ENCODE data around the gene ARL5C.
"Not testable (repeated sequence)": the region's sequence is repeated elsewhere in the genome, so short reads cannot be mapped to it uniquely, and the experiment has no call there.

Gene ARL5C

GRCh38 chr17:39193346-39193745 lies 27.4 kb upstream of the ARL5C start:
- no peak for DNase-seq

DNA sequence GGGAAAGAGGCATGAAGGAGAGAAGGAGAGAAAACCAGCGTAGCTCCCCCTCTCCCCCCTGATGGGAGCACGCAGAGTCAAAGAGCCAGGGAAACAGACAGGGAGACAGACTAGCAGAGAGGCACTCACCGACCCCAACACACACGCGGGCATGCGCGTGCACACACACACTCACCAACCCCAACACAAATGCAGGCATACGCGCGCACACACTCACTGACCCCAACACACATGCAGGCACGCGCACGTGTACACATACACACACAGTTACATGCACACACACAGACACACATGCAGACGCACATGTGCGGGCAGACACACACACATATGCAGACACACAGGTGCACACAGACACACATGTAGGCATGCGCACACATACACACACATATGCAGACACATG lies 26.9 kb upstream of the ARL5C start:
- DNase-seq = no peak

DNA sequence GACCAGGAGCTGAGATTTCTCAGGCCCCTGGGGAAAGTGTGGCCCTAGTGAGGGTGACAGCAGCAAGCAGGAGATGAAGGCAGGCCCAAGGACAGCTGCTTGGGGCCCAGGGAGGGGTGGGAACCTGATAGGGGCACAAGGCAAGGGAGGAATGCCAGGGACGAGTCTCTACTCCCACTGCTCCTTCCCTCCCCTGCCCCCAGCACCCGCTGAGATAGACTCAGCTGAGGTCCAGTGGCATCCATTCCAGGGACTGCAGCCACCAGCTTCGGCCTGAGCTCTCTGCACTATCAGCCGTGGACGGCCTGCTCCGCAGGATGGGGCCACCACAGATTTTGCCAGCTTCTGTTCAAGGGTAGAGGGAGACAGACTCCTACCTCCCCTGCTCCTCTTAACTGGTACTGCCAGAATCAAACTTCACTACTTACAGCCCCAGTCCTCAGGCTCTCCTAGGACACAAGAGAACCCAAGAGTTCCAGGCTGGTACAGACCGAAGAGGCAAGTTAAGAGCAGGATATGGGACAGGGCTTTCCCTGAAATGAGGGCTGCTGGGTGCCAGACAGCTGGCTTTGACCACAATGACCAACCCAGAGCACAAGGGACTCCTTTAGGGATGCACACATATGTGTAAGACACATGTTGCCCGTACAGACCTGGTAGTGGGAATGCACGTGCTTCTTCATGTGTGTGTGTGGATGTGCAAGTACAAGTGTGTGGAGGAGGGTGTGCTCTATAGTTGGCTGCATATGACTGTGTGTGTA lies 26.0 kb upstream of the ARL5C start:
- DNase-seq = no peak

DNA sequence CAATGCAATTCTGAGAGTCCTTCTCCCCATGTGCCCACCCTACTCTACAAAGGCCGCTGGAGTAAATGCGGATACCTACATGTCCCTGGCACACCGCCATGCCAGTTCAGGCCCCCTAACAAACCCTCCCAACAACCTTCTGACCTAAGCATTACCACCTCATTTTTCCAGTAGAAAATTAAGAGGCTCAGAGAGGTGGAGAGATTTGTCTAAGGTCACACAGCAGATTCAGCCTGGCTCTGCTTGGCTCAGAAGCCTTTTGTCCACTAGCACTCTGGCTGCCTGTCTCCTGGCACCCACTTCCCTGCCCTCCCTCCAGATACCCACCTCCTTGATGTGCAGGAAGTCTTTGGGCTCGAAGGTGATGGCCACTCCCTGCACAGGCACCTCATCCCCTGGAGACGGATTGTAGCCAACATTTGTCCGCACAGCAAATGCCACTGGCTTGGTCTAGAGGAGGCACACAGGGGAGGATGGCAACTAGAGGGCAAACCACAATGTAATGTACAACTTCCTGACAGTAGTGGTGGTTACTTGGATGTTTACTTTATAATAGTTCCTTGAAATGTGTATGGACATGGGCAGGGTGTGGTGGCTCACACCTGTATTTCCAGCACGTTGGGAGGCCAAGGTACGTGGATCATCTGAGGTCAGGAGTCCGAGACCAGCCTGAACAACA lies 21.3 kb upstream of the ARL5C start:
- no peak for DNase-seq

DNA sequence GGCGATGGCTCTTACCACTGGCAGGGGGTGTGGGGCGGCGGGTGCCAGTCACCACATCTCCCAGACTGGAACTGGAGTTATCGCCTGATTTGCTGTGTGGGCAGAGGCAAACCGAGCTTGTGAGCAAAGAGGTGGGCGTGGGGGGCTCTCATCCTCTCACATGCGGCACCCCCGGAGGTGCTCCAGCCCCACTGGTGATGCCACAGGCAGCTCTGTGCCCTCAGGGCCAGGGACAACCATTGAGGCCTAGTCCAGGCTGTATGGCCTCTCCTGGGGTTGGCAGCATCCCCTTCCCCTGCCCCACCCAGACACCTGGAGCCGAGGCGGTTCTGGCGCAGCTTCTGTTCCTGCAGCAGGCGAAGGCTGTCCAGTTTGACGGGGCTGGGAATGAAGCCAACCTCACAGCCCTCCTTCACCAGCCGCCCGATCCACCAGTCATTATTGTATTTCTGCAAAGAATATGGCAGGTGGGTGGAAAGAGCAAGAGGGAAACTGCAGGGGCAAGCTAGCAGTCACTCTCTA lies 20.6 kb upstream of the ARL5C start:
- no peak for DNase-seq

DNA sequence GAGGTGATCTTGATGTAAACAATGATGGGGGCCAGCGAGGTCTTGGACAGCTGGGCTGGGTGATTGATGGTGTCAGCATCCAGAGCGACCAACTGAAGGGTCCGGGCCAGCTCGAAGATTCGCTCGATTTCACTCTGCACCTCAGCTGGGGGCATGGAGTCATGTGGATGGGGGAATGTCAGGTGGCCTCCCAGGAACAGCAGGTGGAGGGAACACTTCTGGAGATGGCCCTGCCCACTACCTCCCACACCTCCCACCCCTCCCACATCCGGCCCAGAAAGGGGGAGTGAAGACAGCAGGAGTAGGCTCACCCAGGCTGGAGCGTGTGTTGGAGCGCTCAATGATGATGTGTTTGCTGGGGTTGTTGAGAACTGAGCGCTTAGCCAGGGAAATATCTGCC lies 17.8 kb upstream of the ARL5C start:
- DNase-seq = no peak

GRCh38 chr17:39183045-39183444 lies 17.1 kb upstream of the ARL5C start:
- no peak for DNase-seq

DNA sequence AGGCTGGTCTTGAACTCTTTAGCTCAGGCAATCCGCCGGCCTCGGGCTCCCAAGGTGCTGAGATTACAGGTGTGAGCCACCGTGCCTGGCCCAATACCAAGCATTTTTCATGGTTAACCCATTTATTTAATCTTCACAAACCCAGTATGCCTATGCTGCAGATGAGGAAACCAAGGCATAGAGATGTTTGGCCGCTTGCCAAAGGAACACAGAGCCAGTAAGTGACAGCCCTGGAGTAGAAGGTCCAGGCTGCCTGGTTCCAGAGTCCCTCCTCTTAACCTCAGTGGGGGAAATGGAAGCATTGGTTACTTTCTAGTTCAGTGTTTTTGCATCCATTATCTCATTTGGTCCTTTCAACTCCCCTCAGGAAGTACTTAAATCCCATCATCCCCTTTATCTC lies 15.3 kb upstream of the ARL5C start:
- DNase-seq = no peak

DNA sequence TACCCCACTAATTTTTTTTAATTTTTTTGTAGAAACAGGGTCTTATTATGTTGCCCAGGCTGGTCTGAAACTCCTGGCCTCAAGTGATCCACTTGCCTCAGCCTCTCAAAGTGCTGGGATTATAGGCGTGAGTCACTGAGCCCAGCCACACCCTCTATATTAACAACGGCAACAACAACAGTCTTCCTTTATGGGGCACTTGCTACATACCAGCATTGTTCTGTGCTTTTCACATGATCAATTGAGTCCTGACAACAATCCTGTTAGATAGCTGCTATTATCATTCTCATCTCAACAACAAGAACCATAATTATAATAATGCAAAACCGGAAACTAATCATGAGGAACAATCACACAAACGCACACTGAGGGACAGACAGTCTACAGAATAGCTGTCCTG lies 12.6 kb upstream of the ARL5C start:
- DNase-seq = no peak

DNA sequence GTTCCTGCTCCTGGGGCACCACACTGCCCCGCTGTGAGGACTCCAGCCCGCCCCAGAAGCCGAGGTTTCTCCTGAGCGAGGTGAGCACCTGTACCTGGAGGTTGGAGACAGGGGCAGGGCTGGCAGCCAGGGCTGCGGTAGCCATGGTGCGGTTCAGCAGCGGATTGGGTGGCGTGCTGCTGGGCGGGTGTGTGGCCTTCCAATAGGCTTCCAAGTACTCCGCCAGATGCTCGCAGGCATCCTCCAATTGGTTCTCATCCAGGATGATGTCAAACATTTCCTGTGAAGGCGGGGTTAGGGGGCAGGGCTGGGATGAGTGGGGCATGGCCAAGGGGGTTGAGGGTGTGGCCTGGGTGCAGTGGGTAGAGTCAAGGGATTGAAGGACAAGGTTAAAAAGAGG lies 11.3 kb upstream of the ARL5C start:
- no peak for DNase-seq

DNA sequence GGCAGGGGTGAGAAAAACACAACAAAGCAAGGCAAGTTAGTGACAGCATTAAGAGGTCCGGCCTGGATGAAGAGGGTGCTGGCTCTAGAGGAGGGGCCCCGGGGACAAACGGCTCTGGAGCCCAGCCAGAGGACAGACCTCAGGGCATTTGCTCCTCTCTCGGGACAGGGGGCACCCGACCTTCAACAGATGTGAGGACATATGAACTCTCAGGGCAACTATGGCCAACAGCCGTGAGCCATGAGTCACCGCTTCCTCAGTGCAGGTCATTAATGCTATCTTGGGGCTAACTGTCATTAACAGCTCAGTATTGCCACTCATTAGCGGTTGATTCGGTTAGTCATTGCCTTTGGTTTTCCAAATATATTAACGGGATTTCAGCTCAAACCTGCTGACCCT lies 9.7 kb upstream of the ARL5C start:
- no peak for DNase-seq

GRCh38 chr17:39174920-39175694 lies 9.1 kb upstream of the ARL5C start:
- DNase-seq = peak; percentile 88

GRCh38 chr17:39173526-39174274 lies 7.7 kb upstream of the ARL5C start:
- DNase-seq = no peak

DNA sequence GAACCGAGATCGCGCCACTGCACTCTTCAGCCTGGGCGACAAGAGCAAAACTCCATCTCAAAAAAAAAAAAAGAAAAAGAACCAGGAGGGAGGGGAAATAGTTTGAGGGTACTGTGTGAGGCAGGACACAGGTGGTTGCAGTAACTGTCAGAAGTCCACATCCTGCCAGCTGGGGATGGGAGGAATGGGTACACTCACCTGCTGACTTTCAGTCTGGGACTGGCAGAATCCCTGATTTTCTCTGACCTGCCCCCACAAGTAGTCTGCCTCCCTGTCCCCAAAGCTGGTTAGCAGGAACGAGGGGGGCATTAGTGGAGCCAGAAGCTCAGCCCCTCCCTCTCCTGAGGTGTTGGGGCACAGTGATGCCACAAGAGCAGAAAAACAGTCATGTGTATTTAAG lies 7.1 kb upstream of the ARL5C start:
- DNase-seq = no peak

DNA sequence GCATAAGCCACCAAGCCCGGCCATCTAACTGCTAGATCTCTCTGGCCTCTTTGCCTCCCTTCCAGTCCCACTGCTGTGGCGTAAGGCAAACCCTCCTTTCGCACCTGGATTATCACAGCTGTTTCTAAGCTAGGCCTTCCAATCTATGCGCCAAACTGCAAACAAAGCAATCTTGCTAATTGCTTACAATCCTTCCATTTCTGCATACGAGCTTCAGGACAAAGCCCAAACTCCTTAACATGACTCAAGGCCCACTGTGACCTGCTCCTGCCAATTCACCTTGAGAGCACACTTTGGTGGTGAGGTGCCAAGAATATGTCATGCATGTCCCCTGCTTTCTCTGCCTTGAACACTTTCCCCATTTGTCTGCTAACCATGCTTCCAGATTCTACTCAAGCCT lies 6.0 kb upstream of the ARL5C start:
- no peak for DNase-seq

DNA sequence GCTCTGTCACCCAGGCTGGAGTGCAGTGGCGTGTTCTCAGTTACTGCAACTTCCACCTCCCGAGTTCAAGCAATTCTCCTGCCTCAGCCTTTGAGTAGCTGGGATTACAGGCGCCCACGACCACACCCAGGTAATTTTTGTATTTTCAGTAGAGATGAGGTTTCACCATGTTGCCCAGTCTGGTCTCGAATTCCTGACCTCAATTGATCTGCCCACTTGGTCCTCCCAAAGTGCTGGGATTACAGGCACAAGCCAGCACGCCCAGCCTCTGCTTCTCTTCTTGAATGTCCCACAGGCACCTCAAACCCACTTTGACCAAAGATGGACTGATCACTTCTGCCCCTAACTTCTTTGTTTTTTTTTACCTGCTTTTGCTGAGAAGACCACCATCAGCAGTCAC lies 4.6 kb upstream of the ARL5C start:
- DNase-seq = no peak

DNA sequence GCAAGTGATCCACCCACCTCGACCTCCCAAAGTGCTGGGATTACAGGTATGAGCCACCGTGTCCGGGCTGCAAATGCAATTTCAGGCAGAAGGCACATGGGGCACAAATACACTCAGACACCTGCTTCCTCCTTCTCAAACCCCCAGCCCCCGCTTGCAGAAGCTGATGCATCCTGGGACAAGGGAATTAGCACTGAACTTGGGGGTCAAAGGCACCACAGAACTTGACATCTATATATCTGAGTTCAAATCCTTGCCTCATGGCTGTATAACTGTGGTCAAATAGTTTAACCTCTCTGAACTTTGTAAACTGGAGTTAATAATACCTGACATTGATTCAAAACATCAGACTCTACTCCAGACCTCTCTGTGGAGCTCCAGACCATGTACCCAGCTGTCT lies 4.1 kb upstream of the ARL5C start:
- no peak for DNase-seq

DNA sequence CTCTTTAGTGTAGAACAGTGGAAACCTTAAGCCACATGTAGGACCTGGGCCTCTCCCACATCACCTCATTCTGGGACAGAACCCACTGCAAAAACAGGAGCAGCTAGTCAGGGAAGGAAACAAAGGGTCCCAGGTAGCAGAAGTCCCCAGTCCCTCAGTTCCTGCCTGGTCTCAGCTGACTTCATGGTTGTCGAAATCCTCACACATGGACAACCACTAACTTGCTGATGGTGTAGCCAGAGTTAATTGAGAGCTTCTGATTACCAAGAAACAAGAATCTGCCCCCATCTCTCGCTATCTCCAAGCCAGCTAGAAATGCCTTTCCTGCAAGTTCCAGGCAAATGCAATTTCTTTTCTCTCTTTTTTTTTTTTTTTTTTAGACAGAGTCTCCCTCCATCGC lies 3.6 kb upstream of the ARL5C start:
- no peak for DNase-seq

- no peak for DNase-seq
Measured at GRCh38 chr17:39169101-39169500, 3.1 kb upstream of the ARL5C start.

DNA sequence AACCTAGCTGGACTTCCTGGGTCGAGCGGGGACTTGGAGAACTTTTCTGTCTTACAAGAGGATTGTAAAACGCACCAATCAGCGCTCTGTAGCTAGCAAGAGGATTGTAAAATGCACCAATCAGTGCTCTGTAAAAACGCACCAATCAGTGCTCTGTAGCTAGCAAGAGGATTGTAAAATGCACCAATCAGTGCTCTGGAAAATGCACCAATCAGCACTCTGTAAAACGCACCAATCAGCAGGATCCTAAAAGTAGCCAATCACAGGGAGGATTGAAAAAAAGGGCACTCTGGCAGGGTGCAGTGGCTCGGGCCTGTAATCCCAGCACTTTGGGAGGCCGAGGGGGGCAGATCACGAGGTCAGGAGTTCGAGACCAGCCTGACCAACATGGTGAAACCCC lies 2.5 kb upstream of the ARL5C start:
- not testable (repeated sequence) for DNase-seq

DNA sequence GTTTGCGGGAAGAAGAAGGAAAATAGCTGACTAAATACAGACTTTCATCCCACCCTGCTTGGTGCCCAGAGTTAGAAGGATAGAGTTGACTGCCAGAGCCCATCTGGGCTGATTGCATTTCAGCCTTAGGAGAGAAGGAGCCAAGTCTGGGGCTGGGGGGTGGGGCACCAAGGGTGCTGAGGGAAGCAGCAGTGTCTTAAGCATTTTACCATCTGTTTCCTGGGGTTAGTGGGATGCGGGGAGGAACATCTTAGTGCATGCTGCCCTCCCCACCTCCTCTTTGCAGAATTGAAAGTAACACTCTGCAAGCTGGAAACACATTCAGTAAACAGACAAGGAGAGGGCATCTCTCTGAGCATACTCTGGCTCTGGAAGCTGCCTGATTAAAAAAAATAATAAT lies 1.5 kb upstream of the ARL5C start:
- DNase-seq = no peak

- DNase-seq = no peak
Measured at GRCh38 chr17:39166437-39167335, 725 bp upstream of the ARL5C start.

Measured in activated CD8-positive, alpha-beta memory T cell treated with anti-CD3 and anti-CD28 coated beads for 24 hours (primary cell).